Psoas muscle (tissue), 8 donors: ENCODE results near the gene NLRX1. TPM values are rescaled to one million over a fixed set of nuclear protein-coding genes. Genes with fewer than 3 reads are reported as not detected.
"Not testable (repeated sequence)": the region's sequence is repeated elsewhere in the genome, so short reads cannot be mapped to it uniquely, and the experiment has no call there.

Experiments used
- ATAC-seq, 4 donors: fragments of 200-7000 bp; cut with Tn5 transposase; one replicate each; pipeline ENCODE4 v1.9.1; 2020; ENCODE audit warnings: moderate library complexity in 3 of 4, mild to moderate bottlenecking in 2 of 4
- DNase-seq, 2 donors: peaks; one replicate each; pipeline ENCODE4 v3.0.0-alpha.2; 2020
- H3K27ac ChIP-seq: fragments of 200-600 bp; one replicate; pipeline ENCODE4 v1.8.0; 2022
- H3K27me3 ChIP-seq, 3 donors: fragments of 200-600 bp in 1 of 3; one replicate each; pipeline versions ENCODE4 v1.6.1 to v1.8.0; 2013 to 2022; ENCODE audit warnings: low read length in 2 of 3, mild to moderate bottlenecking in 2 of 3, moderate library complexity in 1 of 3; ENCODE audit not compliant: insufficient read depth in 3 of 3
- H3K36me3 ChIP-seq, 2 donors: fragments of 200-600 bp in 1 of 2; one replicate each; pipeline versions ENCODE4 v1.6.1 to v1.8.0; 2013 to 2022; ENCODE audit warnings: low read depth in 1 of 2, mild to moderate bottlenecking in 1 of 2, moderate library complexity in 1 of 2; ENCODE audit not compliant: insufficient read depth in 1 of 2
- H3K4me1 ChIP-seq: fragments of 200-600 bp; one replicate; pipeline ENCODE4 v1.8.0; 2022
- H3K4me3 ChIP-seq: fragments of 200-600 bp; one replicate; pipeline ENCODE4 v1.8.0; 2022; ENCODE audit warnings: mild to moderate bottlenecking
- H3K9me3 ChIP-seq: fragments of 200-600 bp; one replicate; pipeline ENCODE4 v1.8.0; 2022
- WGBS, 3 donors: extraction: QIAGEN DNeasy Blood & Tissue Kit; methylation state at CpG; one replicate each; pipeline versions ENCODE4 v1.1.6 to v1.1.7; 2013; 5-methylcytosine and 5-hydroxymethylcytosine counted together
- intact Hi-C, 2 donors: fragments of 100-400 bp; cut with DNase I; formaldehyde crosslinking; loops; one replicate each; pipeline versions ENCODE4 v1.11.0 to v1.14.2; 2022
- polyA plus RNA-seq, 3 donors: library from polyadenylated mRNA; stranded (reverse); fragments of 200-250 nt; gene quantifications; one replicate each; pipeline ENCODE4 v1.2.3, GENCODE V29; 2013
- total RNA-seq, 4 donors: library from RNA; stranded (reverse); fragmentation: NEBNext Ultra II Directional in 2 of 4; extraction: Animal tissue kit (Norgen Biotek cat#: 25700) in 2 of 4; gene quantifications; one replicate each; pipeline versions ENCODE4 v1.2.1 to v1.2.4, GENCODE V29; 2021 to 2023
- TF ChIP-seq, protein P1 (sequence below): fragments of 200-600 bp; IDR thresholded peaks from one replicate; pipeline ENCODE4 v1.8.0; 2022; ENCODE audit warnings: antibody characterized with exemption
- donor health status: healthy with polysubstance abuse.
- donor health status: DM: no; HTN: no; CAD: no; lungs with moderate emphysema.
- donor health status: Bipolar disorder and iron deficiency.
- donor health status: healthy.
- donor health status: DM: yes; HTN: yes; CAD: no.
- donor health status: DM: no; HTN: no; CAD: no.
- donor health status: DM: no; HTN: no; CAD: no.
- donor health status: DM: yes; HTN: yes; CAD: no.

The NLRX1 gene
- total and polyA plus RNA-seq, 7 donors: 8.8 to 28.7 (median 18.1) TPM

DNA sequence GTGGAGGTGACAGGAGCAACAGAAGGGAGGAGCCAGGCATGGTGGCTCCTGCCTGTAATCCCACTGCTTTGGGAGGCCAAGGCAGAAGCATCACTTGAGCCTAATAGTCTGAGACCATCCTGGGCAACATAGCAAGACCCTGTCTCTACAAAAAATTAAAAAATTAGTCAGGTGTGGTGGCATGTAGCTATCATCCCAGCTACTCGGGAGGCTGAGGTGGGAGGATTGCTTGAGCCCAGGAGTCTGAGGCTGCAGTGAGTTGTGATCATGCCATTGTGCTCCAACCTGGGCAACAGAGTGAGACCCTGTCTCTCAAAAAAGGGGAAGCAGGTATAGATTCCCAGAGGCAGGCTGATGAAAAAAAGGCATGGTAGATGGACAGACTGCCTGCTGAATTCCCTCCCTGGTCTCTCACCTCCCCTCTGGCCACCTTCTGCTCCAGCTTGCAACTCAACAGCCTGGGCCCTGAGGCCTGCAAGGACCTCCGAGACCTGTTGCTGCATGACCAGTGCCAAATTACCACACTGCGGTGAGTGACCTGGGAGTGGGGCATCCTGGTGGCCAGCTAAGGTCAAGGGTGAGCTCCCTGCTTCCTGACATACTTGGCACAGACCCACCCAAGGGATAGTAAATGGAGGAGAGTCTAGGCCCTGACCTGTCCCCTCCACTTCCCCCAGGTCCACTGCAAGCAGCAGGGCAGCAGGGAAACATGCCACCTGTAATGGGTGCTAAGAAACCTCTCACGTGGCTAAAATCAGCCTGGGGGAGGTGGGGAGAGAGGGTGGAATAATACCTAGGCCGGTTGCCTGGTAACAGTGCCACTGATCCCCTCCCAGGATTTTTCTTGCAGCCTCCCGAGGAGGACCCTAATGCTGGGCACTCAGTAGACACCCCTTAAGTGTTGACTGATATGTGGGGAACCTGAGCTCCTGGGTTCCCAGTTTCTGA lies 12.5 kb downstream of the NLRX1 start:
- Histone ChIP-seq H3K9me3 (no peaks in the 10 kb centered on the region), H3K27me3 (no peaks in the 10 kb centered on the region), H3K36me3 (peaks cover 0 to 61% of the 10 kb centered on the region in 2 donors), H3K4me3 (no peak overlapping the region), H3K27ac (no peak overlapping the region), H3K4me1 (no peaks in the 10 kb centered on the region)
- ATAC-seq (no peak), DNase-seq (no peak)
- WGBS, 3 donors: 80 to 87% (median 83%) methylated on average over 6 of the region's 6 CpGs
- TF ChIP-seq, protein P1, sequence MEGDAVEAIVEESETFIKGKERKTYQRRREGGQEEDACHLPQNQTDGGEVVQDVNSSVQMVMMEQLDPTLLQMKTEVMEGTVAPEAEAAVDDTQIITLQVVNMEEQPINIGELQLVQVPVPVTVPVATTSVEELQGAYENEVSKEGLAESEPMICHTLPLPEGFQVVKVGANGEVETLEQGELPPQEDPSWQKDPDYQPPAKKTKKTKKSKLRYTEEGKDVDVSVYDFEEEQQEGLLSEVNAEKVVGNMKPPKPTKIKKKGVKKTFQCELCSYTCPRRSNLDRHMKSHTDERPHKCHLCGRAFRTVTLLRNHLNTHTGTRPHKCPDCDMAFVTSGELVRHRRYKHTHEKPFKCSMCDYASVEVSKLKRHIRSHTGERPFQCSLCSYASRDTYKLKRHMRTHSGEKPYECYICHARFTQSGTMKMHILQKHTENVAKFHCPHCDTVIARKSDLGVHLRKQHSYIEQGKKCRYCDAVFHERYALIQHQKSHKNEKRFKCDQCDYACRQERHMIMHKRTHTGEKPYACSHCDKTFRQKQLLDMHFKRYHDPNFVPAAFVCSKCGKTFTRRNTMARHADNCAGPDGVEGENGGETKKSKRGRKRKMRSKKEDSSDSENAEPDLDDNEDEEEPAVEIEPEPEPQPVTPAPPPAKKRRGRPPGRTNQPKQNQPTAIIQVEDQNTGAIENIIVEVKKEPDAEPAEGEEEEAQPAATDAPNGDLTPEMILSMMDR: no peak
- intact Hi-C loops: no loop called here

DNA sequence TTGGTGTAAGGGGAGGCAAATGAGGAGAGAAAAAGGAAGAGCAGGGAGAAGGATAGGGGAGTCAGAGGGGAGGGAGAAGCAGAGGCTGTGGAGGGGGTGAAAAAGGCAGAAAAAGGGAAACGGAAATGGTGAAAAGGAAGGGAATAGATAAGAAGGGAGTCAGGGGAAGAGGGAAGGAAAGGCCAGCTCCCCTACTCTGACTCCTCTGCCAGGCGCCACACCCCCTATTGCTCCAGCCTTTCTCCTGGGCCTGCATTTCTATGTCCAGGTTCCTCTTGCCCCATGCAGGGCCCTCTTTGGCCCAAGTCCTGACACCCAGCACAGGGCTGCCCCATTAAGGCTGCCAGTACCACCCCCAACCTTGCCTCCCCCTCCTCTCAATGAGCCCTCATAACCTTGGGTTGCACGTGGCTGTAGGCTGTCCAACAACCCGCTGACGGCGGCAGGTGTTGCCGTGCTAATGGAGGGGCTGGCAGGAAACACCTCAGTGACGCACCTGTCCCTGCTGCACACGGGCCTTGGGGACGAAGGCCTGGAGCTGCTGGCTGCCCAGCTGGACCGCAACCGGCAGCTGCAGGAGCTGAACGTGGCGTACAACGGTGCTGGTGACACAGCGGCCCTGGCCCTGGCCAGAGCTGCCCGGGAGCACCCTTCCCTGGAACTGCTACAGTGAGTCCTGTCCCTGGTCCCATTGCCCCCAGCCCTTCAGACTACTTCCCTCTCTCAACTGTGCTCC lies 13.3 kb downstream of the NLRX1 start:
- intact Hi-C loops: no loop called here
- Histone ChIP-seq H3K27ac (no peak overlapping the region), H3K4me1 (no peaks in the 10 kb centered on the region), H3K4me3 (no peak overlapping the region), H3K27me3 (no peaks in the 10 kb centered on the region), H3K9me3 (no peaks in the 10 kb centered on the region), H3K36me3 (peaks cover 0 to 58% of the 10 kb centered on the region in 2 donors)
- TF ChIP-seq, protein P1: no peak
- no peak for DNase-seq
- ATAC-seq: no peak
- 77 to 78% (median 77%) methylated on average over 17 of the region's 17 CpGs for WGBS, 3 donors

DNA sequence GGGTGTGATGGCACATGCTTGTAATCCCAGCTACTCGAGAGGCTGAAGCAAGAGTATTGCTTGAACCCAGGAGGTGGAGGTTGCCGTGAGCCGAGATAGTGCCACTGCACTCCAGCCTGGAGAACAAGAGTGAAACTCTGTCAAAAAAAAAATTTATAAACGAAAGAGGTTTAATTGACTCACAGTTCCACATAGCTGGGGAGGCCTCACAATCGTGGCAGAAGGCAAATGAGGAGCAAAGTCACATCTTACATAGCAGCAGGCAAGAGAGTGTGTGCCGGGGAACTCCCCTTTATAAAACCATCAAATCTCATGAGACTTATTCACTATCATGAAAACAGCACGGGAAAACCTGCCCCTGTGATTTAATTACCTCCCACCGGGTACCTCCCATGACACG lies 15.9 kb downstream of the NLRX1 start:
- intact Hi-C loops, DNase-seq, ATAC-seq, H3K27me3 ChIP-seq, H3K27ac ChIP-seq, H3K4me1 ChIP-seq, H3K4me3 ChIP-seq, H3K9me3 ChIP-seq: not testable (repeated sequence)
- H3K36me3 ChIP-seq: peaks cover 0 to 43% of the 10 kb centered on the region in 2 donors
- WGBS, 3 donors: 78 to 80% (median 80%) methylated on average over 9 of the region's 9 CpGs

DNA sequence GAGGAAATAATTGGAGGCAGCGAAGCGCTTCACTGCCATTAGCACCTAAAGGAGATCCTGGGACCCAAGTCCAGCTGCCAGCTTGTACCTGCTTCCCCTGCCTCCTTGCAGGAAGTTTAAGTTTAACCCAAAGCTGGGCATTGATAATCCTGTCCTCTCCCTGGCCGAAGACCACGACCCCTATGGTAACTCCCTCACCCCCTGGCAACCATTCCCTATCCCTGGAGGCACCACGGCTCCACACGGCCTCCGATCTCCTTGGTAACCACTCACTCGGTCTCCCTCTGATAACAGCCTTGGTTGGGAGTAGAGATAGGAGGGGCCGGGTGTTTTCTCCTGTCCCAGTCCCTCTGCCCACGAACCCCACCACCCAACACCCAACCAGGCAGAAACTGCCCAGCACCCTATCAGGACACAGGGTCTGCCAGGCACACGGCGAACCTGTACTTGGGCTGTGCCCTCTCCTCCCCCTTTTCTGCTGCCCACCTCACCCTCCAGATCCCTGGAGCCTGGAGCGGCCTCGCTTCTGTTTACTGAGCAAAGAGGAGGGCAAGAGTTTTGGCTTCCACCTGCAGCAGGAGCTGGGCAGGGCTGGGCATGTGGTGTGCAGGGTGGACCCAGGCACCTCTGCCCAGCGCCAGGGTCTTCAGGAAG lies 17.6 kb downstream of the NLRX1 start:
- Histone ChIP-seq H3K27ac (no peak overlapping the region), H3K36me3 (peaks cover 0 to 27% of the 10 kb centered on the region in 2 donors), H3K27me3 (no peaks in the 10 kb centered on the region), H3K4me3 (no peak overlapping the region), H3K9me3 (no peaks in the 10 kb centered on the region), H3K4me1 (no peaks in the 10 kb centered on the region)
- intact Hi-C loops: no loop called here
- no peak for ATAC-seq
- no peak for DNase-seq
- 50 to 53% (median 52%) methylated on average over 14 to 15 of the region's 15 CpGs for WGBS, 3 donors
- TF ChIP-seq, protein P1: no peak
